K562 (cell line): ENCODE measurements around the gene KLF13. TPM values are rescaled to one million over a fixed set of nuclear protein-coding genes. Genes with fewer than 3 reads are reported as not detected.

Experiments used
- ATAC-seq: fragments of 200-7000 bp; cut with Tn5 transposase; 3 replicates; pipeline ENCODE4 v1.9.1; 2020; ENCODE audit warnings: moderate library complexity
- Bru-seq: library from RNA; stranded (reverse); fragments of 400-500 nt; gene quantifications from one replicate; lab custom pipeline; 2021; lab: Mats Ljungman, UMichigan
- BruChase-seq, 2 experiments: library from RNA; stranded (reverse); fragments of 400-500 nt; gene quantifications; one replicate each; lab custom pipeline; 2021; lab: Mats Ljungman, UMichigan
- BruUV-seq: library from RNA; stranded (reverse); fragments of 400-500 nt; replicated peaks from 2 replicates; lab custom pipeline; 2021; lab: Mats Ljungman, UMichigan
- CTCF ChIA-PET: fragments of 300-600 bp; formaldehyde crosslinking; extraction: SDS; loops from one replicate; lab custom pipeline; 2021; ENCODE audit warnings: low intra/inter-chr PET ratio; lab: Yijun Ruan, JAX
- POLR2A ChIA-PET: fragments of 300-600, 350-650 bp; sonication (Branson Sonifier 250); formaldehyde crosslinking; extraction: SDS; loops from one replicate; lab custom pipeline; 2021; ENCODE audit warnings: antibody characterized with exemption, inconsistent platforms; lab: Yijun Ruan, JAX
- DNase-seq, 4 experiments: peaks; one replicate each; pipeline versions ENCODE4 v3.0.0 to v3.0.0-alpha.2; 2011 to 2018; ENCODE audit warnings: low spot score in 3 of 4, mixed read lengths in 3 of 4; ENCODE audit errors: extremely low read depth in 1 of 4
- FAIRE-seq: peaks from 2 replicates; lab custom pipeline; 2011; peaks lifted over from hg19 to GRCh38; lab: Jason Lieb, UNC
- H2AFZ ChIP-seq: 2 replicates; pipeline ENCODE4 v1.6.0; 2011; ENCODE audit warnings: low read depth, low read length, control low read depth, inconsistent platforms
- H3K27ac ChIP-seq: fragments of 200-600 bp; 3 replicates; pipeline ENCODE4 v1.8.0; 2011; ENCODE audit warnings: low read depth, mild to moderate bottlenecking, control low read depth, inconsistent platforms, low read length, moderate library complexity, mixed read lengths; ENCODE audit errors: extremely low read depth
- H3K27me3 ChIP-seq, 2 experiments: fragments of 300-600 bp in 1 of 2; 2 replicates in 1 of 2; 3 replicates in 1 of 2; pipeline versions ENCODE4 v1.6.0 to v1.8.0; 2011; ENCODE audit warnings: inconsistent platforms in 2 of 2, low read length in 2 of 2, mild to moderate bottlenecking in 1 of 2, mixed read lengths in 1 of 2, moderate library complexity in 1 of 2; ENCODE audit not compliant: control insufficient read depth in 2 of 2, insufficient read depth in 2 of 2
- H3K36me3 ChIP-seq: fragments of 300-600 bp; 3 replicates; pipeline ENCODE4 v1.8.0; 2011; ENCODE audit warnings: mild to moderate bottlenecking, low read length, inconsistent platforms; ENCODE audit not compliant: control insufficient read depth, insufficient read depth
- H3K4me1 ChIP-seq, 2 experiments: fragments of 200-600 bp in 1 of 2; replicated peaks in 1 of 2; 2 replicates in 1 of 2; 3 replicates in 1 of 2; pipeline versions ENCODE4 v1.5.1 to v1.8.0; 2011; ENCODE audit warnings: inconsistent platforms in 2 of 2, low read length in 2 of 2, mild to moderate bottlenecking in 1 of 2, mixed read lengths in 1 of 2, moderate library complexity in 1 of 2; ENCODE audit not compliant: control insufficient read depth in 2 of 2, insufficient read depth in 2 of 2
- H3K4me2 ChIP-seq: 2 replicates; pipeline ENCODE4 v1.6.1; 2011; ENCODE audit warnings: low read length, control low read depth, inconsistent platforms, mixed read lengths; ENCODE audit not compliant: insufficient read depth
- H3K4me3 ChIP-seq: fragments of 200-600 bp; sonication (generic), shearing (Covaris generic); 2 replicates; pipeline ENCODE4 v1.5.1; 2016; ENCODE audit warnings: control low read depth, inconsistent platforms
- H3K79me2 ChIP-seq: fragments of 200-600 bp; 3 replicates; pipeline ENCODE4 v1.8.0; 2011; ENCODE audit warnings: low read length, inconsistent platforms; ENCODE audit not compliant: control insufficient read depth, insufficient read depth
- H3K9ac ChIP-seq, 2 experiments: 2 replicates each; pipeline versions ENCODE4 v1.6.0 to v1.6.1; 2011; ENCODE audit warnings: low read depth in 2 of 2, low read length in 2 of 2, control low read depth in 1 of 2, inconsistent platforms in 1 of 2, mild to moderate bottlenecking in 1 of 2, mixed read lengths in 1 of 2; ENCODE audit not compliant: insufficient read depth in 1 of 2
- H3K9me1 ChIP-seq: one replicate; pipeline ENCODE4 v1.6.0; 2011; ENCODE audit warnings: inconsistent platforms, mild to moderate bottlenecking, low read length, moderate library complexity; ENCODE audit not compliant: control insufficient read depth, insufficient read depth
- H3K9me3 ChIP-seq: replicated peaks from 2 replicates; pipeline ENCODE4 v1.5.1; 2011; ENCODE audit warnings: low read depth, low read length, inconsistent platforms; ENCODE audit not compliant: control insufficient read depth, insufficient read depth
- H4K20me1 ChIP-seq: replicated peaks from 2 replicates; pipeline ENCODE4 v1.6.1; 2011; ENCODE audit warnings: low read length, inconsistent platforms, mixed read lengths; ENCODE audit not compliant: control insufficient read depth, insufficient read depth
- ARHGAP35 ChIP-seq: fragments of 450-650 bp; IDR thresholded peaks from 2 replicates; pipeline ENCODE4 v1.6.1; 2018; ENCODE audit not compliant: partially characterized antibody
- DEAF1 ChIP-seq: fragments of 450-650 bp; formaldehyde crosslinking; IDR thresholded peaks from 2 replicates; pipeline ENCODE4 v1.4.0; 2020; ENCODE audit warnings: mild to moderate bottlenecking, moderate library complexity
- HLTF ChIP-seq: fragments of 450-650 bp; IDR thresholded peaks from 2 replicates; pipeline ENCODE4 v1.6.1; 2016
- IRF2 ChIP-seq: sonication (generic); formaldehyde crosslinking; IDR thresholded peaks from 2 replicates; pipeline ENCODE4 v1.8.1; 2022; ENCODE audit warnings: mild to moderate bottlenecking, missing genetic modification reagents
- NCOA2 ChIP-seq, 2 experiments: fragments of 450-650 bp; IDR thresholded peaks; 2 replicates each; pipeline ENCODE4 v1.6.1; 2018; ENCODE audit warnings: mild to moderate bottlenecking in 2 of 2, moderate library complexity in 1 of 2; ENCODE audit not compliant: partially characterized antibody in 2 of 2
- NFIC ChIP-seq: fragments of 450-650 bp; IDR thresholded peaks from 2 replicates; pipeline ENCODE4 v1.6.1; 2017; ENCODE audit warnings: mild to moderate bottlenecking, inconsistent platforms
- POU5F1 ChIP-seq: fragments of 150-350 bp; IDR thresholded peaks from 2 replicates; pipeline ENCODE4 v1.6.1; 2014; ENCODE audit warnings: borderline replicate concordance, low read length, low read depth, mild to moderate bottlenecking; ENCODE audit not compliant: partially characterized antibody
- SMAD4 ChIP-seq: fragments of 250-450 bp; sonication (Bioruptor Pico); conservative IDR thresholded peaks from 2 replicates; pipeline ENCODE4 v1.8.0; 2021; ENCODE audit warnings: inconsistent platforms, mild to moderate bottlenecking, moderate library complexity
- SOX6 ChIP-seq: fragments of 450-650 bp; IDR thresholded peaks from 2 replicates; pipeline ENCODE4 v1.6.1; 2014; ENCODE audit warnings: mild to moderate bottlenecking
- ZMIZ1 ChIP-seq, 2 experiments: fragments of 150-350 bp in 1 of 2; IDR thresholded peaks; 2 replicates each; pipeline ENCODE4 v1.6.1; 2012 to 2016; ENCODE audit warnings: low read depth in 2 of 2, low read length in 2 of 2, mild to moderate bottlenecking in 1 of 2, moderate library complexity in 1 of 2
- ZNF232 ChIP-seq: sonication (generic); formaldehyde crosslinking; IDR thresholded peaks from 2 replicates; pipeline ENCODE4 v1.8.0; 2022; ENCODE audit warnings: mild to moderate bottlenecking, missing genetic modification reagents
- WGBS: fragments of 100-300 bp; shearing (Covaris generic); methylation state at CpG from one replicate; pipeline ENCODE4 v1.1.6; 2016; ENCODE audit warnings: low coverage, mixed read lengths; ENCODE audit not compliant: insufficient coverage; ENCODE audit errors: missing lambda C conversion rate; 5-methylcytosine and 5-hydroxymethylcytosine counted together
- in situ Hi-C: fragments of 300-500 bp; cut with MboI; formaldehyde crosslinking; loops from 4 replicates; pipeline ENCODE4 v1.15.0; 2018; ENCODE audit warnings: inconsistent platforms, mixed read lengths
- intact Hi-C: fragments of 100-400 bp; cut with micrococcal nuclease; formaldehyde crosslinking; loops from 2 replicates; pipeline ENCODE4 v1.14.2; 2022
- long read RNA-seq, 3 experiments: library from polyadenylated mRNA in 2 of 3; library from RNA in 1 of 3; unstranded in 2 of 3; stranded (forward) in 1 of 3; transcript quantifications; one replicate each; pipeline ENCODE4 v2.0.0, GENCODE V29; 2019 to 2022
- polyA minus RNA-seq, 3 experiments: library from RNA; depleted of rRNA, polyadenylated mRNA; stranded (reverse); fragments of >200 nt; gene quantifications; 2 replicates each; pipeline ENCODE4 v1.2.3, GENCODE V29; 2011
- polyA plus RNA-seq, 8 experiments: library from polyadenylated mRNA; depleted of rRNA in 4 of 8; stranded (reverse) in 5 of 8; unstranded in 3 of 8; fragments of >200 nt; fragmentation: Nextera tagmentation in 2 of 8; fragmentation: Illumina TruSeq in 1 of 8; extraction: Ambion mirVana in 2 of 8; extraction: Trizol in 1 of 8; gene quantifications; 2 replicates each; pipeline versions ENCODE4 v1.2.1 to v1.2.3, GENCODE V29; 2011 to 2014; ENCODE audit warnings: inconsistent platforms in 1 of 8, missing spikeins in 1 of 8
- total RNA-seq, 7 experiments: library from RNA; depleted of rRNA in 6 of 7; stranded (reverse); fragments of >200 nt in 6 of 7; fragmentation: Illumina TruSeq in 2 of 7; extraction: Trizol in 2 of 7; gene quantifications; 2 replicates each; pipeline versions ENCODE4 v1.2.1 to v1.2.3, GENCODE V29; 2011 to 2021; ENCODE audit warnings: low replicate concordance in 1 of 7

KLF13 gene
- 3.0 and 4.1 TPM in 2 replicates for total RNA-seq (2011; cell fraction: chromatin; rRNA removed; ENCODE audit: low replicate concordance)
- total RNA-seq (2011; cell fraction: nucleolus; rRNA removed) = 3.0 and 4.2 TPM in 2 replicates
- 6.4 and 7.3 TPM in 2 replicates for total RNA-seq (2011; cell fraction: nucleoplasm; rRNA removed)
- total RNA-seq (2014; rRNA removed) (6.4 and 6.5 TPM in 2 replicates), total RNA-seq (2014; rRNA removed; fragmentation: Illumina TruSeq; extraction: Trizol) (8.1 and 9.6 TPM in 2 replicates), total RNA-seq (2015; rRNA removed; fragmentation: Illumina TruSeq; extraction: Trizol) (4.5 and 6.1 TPM in 2 replicates), total RNA-seq (2021) (10.5 and 13.6 TPM in 2 replicates), polyA plus RNA-seq (2011; rRNA removed) (4.1 and 4.8 TPM in 2 replicates), polyA plus RNA-seq (2014; fragmentation: Illumina TruSeq; extraction: Trizol) (5.9 TPM in 2 replicates), polyA plus RNA-seq (2014; fragmentation: Nextera tagmentation; extraction: Ambion mirVana) (1 to 10 TPM; 1.8 to 2.2 TPM), polyA plus RNA-seq (2014; rRNA removed) (3.0 and 3.3 TPM in 2 replicates), polyA minus RNA-seq (2011; rRNA and poly(A)+ RNA removed) (4.6 and 5.4 TPM in 2 replicates), Bru-seq, nascent RNA (percentile 56 among the genes with signal in this experiment), BruChase-seq, experiment 1, labeled RNA remaining after a 2-hour chase (percentile 57 among the genes with signal in this experiment), BruChase-seq, experiment 2, labeled RNA remaining after a 6-hour chase (percentile 60 among the genes with signal in this experiment)
- polyA plus RNA-seq (2011; cell fraction: cytosol; rRNA removed) = 2.1 and 2.7 TPM in 2 replicates
- polyA plus RNA-seq (2011; cell fraction: nucleus; rRNA removed) = 1.3 and 2.2 TPM in 2 replicates
- 6.4 and 7.3 TPM in 2 replicates for polyA plus RNA-seq (2012)
- 3.5 and 4.4 TPM in 2 replicates for polyA minus RNA-seq (2011; cell fraction: cytosol; rRNA and poly(A)+ RNA removed)
- polyA minus RNA-seq (2011; cell fraction: nucleus; rRNA and poly(A)+ RNA removed) = 1.00 and 1.3 TPM in 2 replicates
- long read RNA-seq, experiment 1, full-length matches to known transcripts = 5 of 16 reads
- long read RNA-seq, experiment 1, partial matches to known transcripts = 0 of 16 reads
- long read RNA-seq, experiment 1, other reads (novel, unspliced or antisense) = 11 of 16 reads
- long read RNA-seq, experiment 2, full-length matches to known transcripts = 1 of 13 reads
- long read RNA-seq, experiment 2, partial matches to known transcripts = 0 of 13 reads
- long read RNA-seq, experiment 2, other reads (novel, unspliced or antisense) = 12 of 13 reads
- long read RNA-seq, experiment 3 = 0 reads

- DNase-seq (peak; percentile 97 to 99 (median 98)), ATAC-seq (peak; percentile 94), FAIRE-seq (peak; percentile 96)
- no TSS peak for BruUV-seq
- Histone ChIP-seq H3K79me2 (peaks cover 7% of the 10 kb centered on the region; the same call in 2 of the 3 replicates), H3K9me1 (no peaks in the 10 kb centered on the region), H3K4me1 (peaks cover 3 to 39% of the 10 kb centered on the region in 2 experiments; a peak in 3 of 5 replicates), H3K9me3 (no peaks in the 10 kb centered on the region), H3K4me3 (peak within 1 kb of the TSS; percentile 69), H3K9ac (peak within 1 kb of the TSS; percentile 63 to 92; a peak in 3 of 4 replicates), H3K4me2 (peak within 1 kb of the TSS; percentile 76), H3K36me3 (no peaks in the 10 kb centered on the region), H4K20me1 (peaks cover 21% of the 10 kb centered on the region), H2AFZ (peak within 1 kb of the TSS; percentile 92), H3K27me3 (peaks cover 14% of the 10 kb centered on the region in 2 experiments; a peak in 4 of 5 replicates), H3K27ac (peak within 1 kb of the TSS; percentile 77)
- ChIA-PET CTCF (no interaction called here), POLR2A (interaction anchor here (0.6 to 1.1 kb wide), 4 partner anchors 10 to 71 kb away, joined by 3 to 4 read pairs (median 3); no protein-coding TSS in a partner anchor)
- in situ Hi-C loops (no loop called here), intact Hi-C loops (loop anchor here (1.0 to 5.0 kb wide), 2 partner anchors 41 to 71 kb away; no protein-coding TSS in a partner anchor)
- WGBS = 0% methylated on average over 1 of the region's 99 CpGs
- TF ChIP-seq NFIC (0 out of 2 replicates have a peak, but pooled peaks have one; percentile 26), IRF2 (CRISPR knock-in tag) (no peak), NCOA2 (IDR thresholded peaks at IDR 0.05; ENCODE audit: partially characterized antibody in 2 of 2) (no peak), ZNF232 (CRISPR knock-in tag) (no peak), HLTF (no peak), POU5F1 (no peak), DEAF1 (no peak), ARHGAP35 (no peak), ZMIZ1 (IDR thresholded peaks at IDR 0.05; ENCODE audit: low read depth in 2 of 2, low read length in 2 of 2) (no peak), SMAD4 (peak; percentile 68; the same call in 1 of the 2 replicates), SOX6 (0 out of 2 replicates have a peak, but pooled peaks have one; percentile 4)
Observed at GRCh38 chr15:31326156-31326874, at the start of gene KLF13. Gene KLF13 (plus strand): TSS chr15:31326835. CDS start chr15:31327213, 378 bp downstream.
